CD1c-positive myeloid dendritic cell (primary cell): ENCODE data around the gene MAP6.
"Not testable (repeated sequence)": the region's sequence is repeated elsewhere in the genome, so short reads cannot be mapped to it uniquely, and the experiment has no call there.

Experiments used
- DNase-seq: peaks from one replicate; pipeline ENCODE4 v3.0.0-alpha.2; 2016; ENCODE audit errors: extremely low spot score

Gene MAP6

GRCh38 chr11:75591966-75592365 lies 76.9 kb downstream of the MAP6 start:
- DNase-seq = no peak

GRCh38 chr11:75591371-75591770 lies 77.5 kb downstream of the MAP6 start:
- no peak for DNase-seq

- DNase-seq = no peak
Observed at GRCh38 chr11:75589933-75590332, 78.9 kb downstream of the MAP6 start.

DNA sequence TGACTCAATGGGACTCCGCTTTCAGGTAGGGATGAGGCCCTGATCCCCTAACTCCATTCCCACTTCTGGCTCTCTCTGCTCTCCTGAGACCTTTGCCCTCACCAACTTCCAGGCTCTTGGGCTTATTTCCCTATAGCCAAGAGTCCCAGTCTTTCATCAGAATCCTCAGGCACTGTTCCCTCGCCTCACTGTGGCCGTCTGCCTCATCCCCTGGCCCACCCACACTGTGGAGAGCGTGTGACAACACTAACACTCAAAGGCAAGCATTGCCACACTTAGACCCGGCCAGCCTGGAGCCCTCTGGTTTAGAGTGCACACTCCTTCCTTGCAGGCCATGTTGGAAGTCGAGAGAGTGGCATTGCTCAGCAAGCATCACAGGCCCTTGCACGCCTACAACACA lies 79.8 kb downstream of the MAP6 start:
- no peak for DNase-seq

DNA sequence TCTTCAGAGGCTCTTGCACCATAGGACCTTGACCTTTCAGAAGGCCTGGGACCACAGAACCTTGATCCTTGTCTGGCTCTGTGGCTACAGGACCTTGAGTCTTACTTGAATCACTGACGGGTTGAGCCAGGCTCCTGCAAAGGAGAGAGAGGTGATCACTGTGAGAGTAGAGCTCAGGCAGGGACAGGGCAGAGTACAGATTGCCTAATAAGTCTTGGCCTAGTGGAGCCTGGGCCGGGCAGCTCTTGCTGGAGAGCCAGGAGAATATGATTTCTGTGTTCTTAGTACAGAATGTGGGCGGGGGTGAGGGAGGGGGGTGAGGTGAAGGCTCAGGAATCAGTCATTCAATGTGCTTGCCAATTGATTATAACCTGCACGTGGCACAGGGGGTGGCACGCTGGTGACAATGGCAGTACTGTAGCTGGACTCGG lies 80.8 kb downstream of the MAP6 start:
- no peak for DNase-seq

- DNase-seq = no peak
Observed at GRCh38 chr11:75586395-75586794, 82.4 kb downstream of the MAP6 start.

GRCh38 chr11:75585293-75585670 lies 83.6 kb downstream of the MAP6 start:
- DNase-seq = no peak

DNA sequence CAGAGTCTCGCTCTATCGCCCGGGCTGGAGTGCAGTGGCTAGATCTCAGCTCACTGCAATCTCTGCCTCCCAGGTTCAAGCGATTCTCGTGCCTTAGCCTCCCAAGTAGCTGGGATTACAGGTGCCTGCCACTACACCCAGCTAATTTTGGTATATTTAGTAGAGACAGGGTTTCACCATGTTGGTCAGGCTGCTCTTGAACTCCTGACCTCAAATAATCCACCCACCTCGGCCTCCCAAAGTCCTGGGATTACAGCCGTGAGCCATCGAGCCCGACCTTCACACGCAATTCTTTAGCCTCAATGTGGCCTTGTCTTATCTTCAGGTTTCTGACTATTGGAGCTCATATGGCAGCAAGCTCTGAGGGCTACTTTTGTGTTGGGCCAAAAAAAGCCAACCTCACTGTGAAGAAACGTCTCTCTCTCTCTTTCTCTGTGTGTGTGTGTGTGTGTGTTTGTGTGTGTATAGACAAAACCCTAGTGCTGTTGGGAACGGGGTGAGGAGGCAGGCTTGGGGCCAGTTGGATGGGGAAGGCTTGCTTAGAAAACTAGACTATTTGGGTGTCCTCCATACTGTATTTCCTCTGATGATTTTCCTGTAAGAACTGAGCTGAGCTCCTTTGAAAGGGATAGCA lies 84.1 kb downstream of the MAP6 start:
- not testable (repeated sequence) for DNase-seq

DNA sequence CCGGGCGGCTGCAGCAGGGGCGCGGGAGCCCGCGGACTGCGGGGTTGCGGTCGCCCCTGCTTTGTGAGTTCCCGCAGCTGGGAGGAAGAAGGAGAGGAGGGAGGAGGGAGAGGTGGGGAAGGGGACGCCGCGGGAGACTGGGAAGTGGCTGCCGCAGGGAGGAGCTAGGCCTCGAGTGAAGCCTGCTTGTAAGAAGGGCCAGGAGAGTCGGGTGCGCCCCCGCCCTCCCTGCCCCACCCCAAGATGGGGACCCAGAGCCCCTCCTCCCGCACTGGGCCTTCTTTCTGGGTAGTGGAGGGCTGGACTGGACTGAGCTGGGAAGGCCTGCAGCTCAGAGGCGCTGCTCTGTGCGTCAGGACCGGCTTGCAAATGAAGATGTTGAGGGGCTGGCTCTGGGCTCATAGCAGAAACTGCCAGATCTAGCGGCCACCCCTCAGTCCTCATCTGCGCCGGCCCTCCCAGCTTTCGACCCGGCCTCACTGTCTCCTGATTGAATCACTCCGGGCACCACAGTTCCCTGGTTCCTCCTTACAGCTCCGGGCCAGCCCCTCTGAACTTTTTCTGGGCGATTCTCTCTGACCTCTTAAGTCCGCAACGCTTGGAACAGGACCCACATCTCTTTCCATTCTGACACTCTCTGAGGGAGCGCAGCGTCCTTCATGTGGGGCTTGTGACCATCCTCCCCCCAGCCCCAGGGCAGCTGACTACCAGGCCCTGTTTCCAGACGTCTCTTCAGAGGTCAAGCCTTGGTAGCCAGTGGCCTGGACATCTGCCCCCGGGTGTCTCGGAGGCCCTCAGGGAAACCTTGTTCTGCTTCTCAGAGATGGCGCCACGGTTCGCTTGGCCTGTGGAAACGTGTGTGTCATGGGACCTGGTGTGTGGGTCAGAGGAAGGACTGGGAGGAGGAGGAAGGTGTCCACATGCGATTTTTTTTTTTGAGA lies 84.8 kb downstream of the MAP6 start:
- peak; percentile 25 for DNase-seq

GRCh38 chr11:75582895-75583717 lies 85.7 kb downstream of the MAP6 start:
- peak; percentile 10 for DNase-seq

DNA sequence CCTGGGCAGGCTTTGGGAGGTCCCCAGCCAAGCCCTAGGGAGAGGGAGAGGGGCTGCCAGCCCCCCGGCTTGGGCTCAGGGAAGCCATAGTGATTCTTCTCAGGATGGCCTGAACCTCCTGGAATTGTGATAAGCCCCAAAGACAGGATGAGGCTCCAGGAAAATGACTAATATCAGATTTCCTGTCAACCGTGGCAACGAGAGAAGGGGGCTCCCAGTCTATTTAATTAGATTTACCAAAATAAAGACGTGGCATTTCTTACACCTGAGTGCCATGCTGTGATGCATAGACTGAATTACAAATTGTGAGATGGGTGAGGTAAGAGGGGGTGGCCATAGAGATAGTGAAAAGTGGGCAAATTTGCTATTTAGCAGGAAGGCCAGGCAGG lies 86.3 kb downstream of the MAP6 start:
- no peak for DNase-seq

DNA sequence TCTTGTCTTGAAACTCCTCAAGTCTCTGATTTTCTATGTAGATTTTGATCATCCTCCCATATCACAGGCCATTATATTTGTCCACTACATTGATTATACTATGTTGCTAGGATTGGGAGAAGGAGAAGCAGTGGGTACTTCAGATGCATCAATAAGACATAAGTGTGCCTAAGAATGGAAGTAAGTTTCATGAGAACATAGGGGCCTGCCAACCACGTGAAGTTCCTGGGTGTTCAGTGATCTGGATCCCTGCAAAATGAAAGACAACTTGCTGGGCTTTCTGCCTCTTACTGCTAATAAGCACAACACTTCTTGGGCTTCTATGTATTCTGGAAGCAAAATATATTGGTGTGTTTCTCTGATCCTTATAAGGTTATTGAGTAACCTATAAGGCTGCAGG lies 89.0 kb downstream of the MAP6 start:
- DNase-seq = no peak

- DNase-seq = no peak
Observed at GRCh38 chr11:75578977-75579376, 89.9 kb downstream of the MAP6 start.

GRCh38 chr11:75577207-75577606 lies 91.6 kb downstream of the MAP6 start:
- DNase-seq = peak; percentile 5

DNA sequence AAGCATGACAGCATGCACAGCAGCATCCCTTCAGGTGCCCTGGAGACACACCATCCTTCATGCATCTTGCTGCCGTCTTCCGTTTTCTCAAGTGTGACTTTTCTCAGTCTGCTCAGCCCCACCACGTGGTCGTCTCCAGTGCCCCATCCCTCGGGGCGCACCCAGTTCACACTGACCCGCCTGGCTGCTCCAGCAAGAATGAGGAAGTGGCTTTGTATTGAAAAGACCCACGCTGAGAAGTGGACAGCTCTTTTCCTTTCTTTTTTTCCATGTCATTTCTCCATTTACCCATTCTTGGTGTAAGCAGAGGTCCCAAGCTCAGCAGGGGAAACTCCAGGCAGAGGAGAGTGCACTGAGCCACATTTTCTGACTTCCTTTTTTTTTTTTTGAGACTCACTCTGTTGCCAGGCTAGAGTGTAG lies 92.3 kb downstream of the MAP6 start:
- peak; percentile 82 for DNase-seq

DNA sequence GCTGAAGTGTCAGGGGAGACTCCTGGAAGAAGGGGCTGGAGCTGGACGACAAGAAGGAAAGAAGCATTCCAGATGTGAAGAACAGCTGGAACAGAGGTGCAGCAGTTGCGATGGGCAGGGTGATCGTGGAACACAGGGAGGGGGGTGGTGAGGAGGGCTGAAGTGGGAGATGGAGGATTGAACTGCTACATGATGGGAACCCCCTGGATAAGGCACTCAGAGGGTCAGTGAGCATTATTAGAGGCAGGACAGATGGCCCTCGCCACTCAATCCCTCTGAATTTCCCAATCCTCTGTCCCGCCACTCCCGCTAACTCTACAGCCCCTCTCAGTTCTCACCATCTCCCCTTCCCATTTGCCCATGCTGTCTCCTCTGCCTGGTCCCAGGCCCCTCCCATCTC lies 92.8 kb downstream of the MAP6 start:
- DNase-seq = no peak

- DNase-seq = peak; percentile 26
Observed at GRCh38 chr11:75574698-75575602, 93.9 kb downstream of the MAP6 start.

GRCh38 chr11:75572744-75573143 lies 96.1 kb downstream of the MAP6 start:
- no peak for DNase-seq

DNA sequence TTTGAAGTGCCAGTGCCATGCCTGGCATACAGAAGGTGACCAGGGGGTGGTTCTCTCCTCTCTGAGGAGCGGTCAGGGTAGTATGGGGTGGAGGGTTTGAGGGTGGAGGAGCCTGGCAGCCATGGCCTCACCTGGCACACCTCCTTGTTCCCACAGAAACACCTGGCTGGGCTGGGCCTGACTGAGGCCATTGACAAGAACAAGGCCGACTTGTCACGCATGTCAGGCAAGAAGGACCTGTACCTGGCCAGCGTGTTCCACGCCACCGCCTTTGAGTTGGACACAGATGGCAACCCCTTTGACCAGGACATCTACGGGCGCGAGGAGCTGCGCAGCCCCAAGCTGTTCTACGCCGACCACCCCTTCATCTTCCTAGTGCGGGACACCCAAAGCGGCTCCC lies 97.2 kb downstream of the MAP6 start:
- no peak for DNase-seq

DNA sequence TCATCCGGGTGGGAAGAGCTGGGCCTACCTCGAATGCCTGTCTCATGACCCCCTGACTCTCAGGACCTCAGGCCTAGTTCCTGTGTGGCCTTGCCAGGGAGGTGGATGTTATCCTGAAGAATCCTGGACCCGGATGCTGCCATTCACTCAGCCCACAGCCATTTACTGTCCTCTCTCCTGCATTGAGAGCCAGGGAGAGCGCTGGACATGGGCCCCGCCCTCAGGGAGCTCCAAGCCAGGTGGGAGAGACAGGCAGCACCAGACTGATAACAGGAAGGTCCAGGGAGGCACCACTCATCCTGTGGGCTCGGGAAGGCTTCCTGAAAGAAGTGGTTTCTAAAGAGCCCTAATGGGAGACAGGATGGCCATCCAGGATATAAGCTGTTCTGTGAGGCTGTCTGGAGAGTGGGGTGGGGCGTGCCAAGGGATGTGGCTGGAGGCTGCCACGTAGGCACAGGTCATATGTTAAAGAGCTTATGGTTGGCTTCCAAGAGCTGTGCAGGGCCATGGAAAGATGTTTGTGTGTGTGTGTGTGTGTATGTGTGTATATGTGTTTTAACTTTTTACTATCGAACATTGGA lies 98.2 kb downstream of the MAP6 start:
- DNase-seq = no peak
